ENCODE data around the gene SIX5.

SIX5 gene

GRCh38 chr19:45814166-45814780 lies 45.2 kb upstream of the SIX5 start:
- TF ChIP-seq, protein P1, sequence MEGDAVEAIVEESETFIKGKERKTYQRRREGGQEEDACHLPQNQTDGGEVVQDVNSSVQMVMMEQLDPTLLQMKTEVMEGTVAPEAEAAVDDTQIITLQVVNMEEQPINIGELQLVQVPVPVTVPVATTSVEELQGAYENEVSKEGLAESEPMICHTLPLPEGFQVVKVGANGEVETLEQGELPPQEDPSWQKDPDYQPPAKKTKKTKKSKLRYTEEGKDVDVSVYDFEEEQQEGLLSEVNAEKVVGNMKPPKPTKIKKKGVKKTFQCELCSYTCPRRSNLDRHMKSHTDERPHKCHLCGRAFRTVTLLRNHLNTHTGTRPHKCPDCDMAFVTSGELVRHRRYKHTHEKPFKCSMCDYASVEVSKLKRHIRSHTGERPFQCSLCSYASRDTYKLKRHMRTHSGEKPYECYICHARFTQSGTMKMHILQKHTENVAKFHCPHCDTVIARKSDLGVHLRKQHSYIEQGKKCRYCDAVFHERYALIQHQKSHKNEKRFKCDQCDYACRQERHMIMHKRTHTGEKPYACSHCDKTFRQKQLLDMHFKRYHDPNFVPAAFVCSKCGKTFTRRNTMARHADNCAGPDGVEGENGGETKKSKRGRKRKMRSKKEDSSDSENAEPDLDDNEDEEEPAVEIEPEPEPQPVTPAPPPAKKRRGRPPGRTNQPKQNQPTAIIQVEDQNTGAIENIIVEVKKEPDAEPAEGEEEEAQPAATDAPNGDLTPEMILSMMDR (conservative IDR thresholded peaks at IDR 0.05; ENCODE audit: low read depth, low read length) = no peak
- no peak for DNase-seq (ENCODE audit: low read depth)
- no peak overlapping the region for H3K4me3 ChIP-seq (ENCODE audit: low read length)

DNA sequence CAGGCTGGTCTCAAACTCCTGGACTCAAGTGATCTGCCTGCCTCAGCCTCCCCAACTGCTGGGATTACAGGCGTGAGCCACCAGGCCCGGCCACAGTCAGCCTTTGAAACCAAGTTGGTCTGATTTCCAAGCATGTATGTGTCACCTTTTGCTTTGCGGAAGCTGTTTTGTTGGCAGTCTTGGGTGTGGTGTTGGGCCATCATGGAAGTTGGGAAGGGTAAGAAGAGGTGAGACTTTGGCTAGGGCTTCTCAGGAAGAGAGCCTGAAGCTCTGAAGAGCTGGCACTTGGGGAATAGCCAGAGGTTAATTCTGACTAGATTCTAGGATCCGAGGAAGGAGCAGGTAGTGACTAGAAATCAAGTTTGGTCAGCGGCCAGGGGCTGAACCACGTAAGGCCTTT lies 43.2 kb upstream of the SIX5 start:
- TF ChIP-seq, protein P1 (conservative IDR thresholded peaks at IDR 0.05; ENCODE audit: low read depth, low read length) = no peak
- no peak overlapping the region for H3K4me3 ChIP-seq (ENCODE audit: low read length)
- DNase-seq (ENCODE audit: low read depth) = no peak

DNA sequence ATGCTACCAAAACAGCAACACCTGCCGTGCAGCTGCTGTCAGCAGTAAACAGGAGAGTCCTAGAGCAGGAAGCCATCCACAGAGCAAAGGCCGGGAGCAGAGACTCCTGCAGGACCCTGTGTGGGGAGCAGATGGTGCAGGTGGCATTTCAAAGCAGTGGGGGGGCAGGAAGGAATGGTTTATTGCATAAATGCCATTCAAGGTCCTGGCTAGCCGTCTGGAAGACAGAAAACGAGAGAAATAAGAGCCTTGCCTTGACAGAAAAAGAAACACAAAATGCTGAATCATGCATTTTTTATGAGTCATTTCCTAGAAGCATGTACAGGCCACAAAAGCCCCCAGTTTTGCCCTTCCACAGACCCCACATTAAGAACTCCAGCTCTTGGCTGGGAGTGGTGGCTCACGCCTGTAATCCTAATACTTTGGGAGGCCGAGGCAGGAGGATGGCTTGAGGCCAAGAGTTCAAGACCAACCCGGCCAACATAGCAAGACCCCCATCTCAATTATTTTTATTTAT lies 40.6 kb upstream of the SIX5 start:
- TF ChIP-seq, protein P1 (conservative IDR thresholded peaks at IDR 0.05; ENCODE audit: low read depth, low read length) = no peak
- peak; percentile 33 for DNase-seq (ENCODE audit: low read depth)
- no peak overlapping the region for H3K4me3 ChIP-seq (ENCODE audit: low read length)

- TF ChIP-seq, protein P1 (conservative IDR thresholded peaks at IDR 0.05; ENCODE audit: low read depth, low read length) = no peak
- H3K4me3 ChIP-seq (ENCODE audit: low read length) = no peak overlapping the region
- DNase-seq (ENCODE audit: low read depth) = no peak
Observed at GRCh38 chr19:45805719-45806118, 36.7 kb upstream of the SIX5 start.

- no peak for DNase-seq (ENCODE audit: low read depth)
- TF ChIP-seq, protein P1 (conservative IDR thresholded peaks at IDR 0.05; ENCODE audit: low read depth, low read length) = no peak
- no peak overlapping the region for H3K4me3 ChIP-seq (ENCODE audit: low read length)
Observed at GRCh38 chr19:45804959-45805230, 35.8 kb upstream of the SIX5 start.

DNA sequence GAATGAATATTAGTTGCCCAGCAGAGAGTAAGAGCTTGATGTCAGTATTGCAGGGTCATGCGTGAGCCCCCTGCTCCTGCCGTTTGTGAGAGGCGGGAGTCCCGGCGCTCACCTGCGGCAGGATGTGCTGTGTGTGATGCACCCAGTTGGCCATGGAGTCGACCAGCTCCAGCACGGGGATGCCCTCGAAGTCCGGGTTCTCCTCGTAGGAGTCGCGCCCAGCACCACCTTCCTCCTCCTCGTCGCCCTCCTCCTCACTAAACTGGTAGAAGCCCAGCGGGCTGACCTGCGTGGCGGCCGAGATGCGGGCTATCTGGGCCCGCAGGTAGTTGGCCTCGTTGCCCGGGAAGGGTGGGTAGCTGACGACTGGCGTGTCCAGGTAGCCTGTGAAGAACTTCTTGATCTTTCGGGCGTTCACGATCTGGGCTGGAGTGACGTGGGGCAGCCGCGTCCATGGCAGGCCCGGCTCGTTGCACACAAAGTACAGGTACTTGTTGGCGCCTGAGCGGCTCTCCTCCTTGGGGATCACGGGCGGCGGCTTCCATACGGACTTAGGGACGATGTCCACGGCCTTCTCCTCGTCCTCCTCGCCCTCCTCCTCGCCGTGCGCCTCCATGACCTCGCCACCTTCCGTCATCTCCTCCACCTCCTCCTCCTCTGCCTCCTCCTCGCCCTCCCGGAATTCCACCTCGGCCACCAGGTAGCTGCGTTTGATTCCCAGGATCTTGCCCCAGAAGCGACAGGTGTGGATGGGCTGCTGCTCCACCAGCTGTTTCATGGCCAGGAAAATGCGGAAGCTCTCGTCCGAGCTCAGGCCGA lies 35.3 kb upstream of the SIX5 start:
- no peak overlapping the region for H3K4me3 ChIP-seq (ENCODE audit: low read length)
- TF ChIP-seq, protein P1 (conservative IDR thresholded peaks at IDR 0.05; ENCODE audit: low read depth, low read length) = no peak
- no peak for DNase-seq (ENCODE audit: low read depth)
